Measurements from ENCODE around the gene E2F1.
"Not testable (repeated sequence)": the region's sequence is repeated elsewhere in the genome, so short reads cannot be mapped to it uniquely, and the experiment has no call there.

The E2F1 gene

DNA sequence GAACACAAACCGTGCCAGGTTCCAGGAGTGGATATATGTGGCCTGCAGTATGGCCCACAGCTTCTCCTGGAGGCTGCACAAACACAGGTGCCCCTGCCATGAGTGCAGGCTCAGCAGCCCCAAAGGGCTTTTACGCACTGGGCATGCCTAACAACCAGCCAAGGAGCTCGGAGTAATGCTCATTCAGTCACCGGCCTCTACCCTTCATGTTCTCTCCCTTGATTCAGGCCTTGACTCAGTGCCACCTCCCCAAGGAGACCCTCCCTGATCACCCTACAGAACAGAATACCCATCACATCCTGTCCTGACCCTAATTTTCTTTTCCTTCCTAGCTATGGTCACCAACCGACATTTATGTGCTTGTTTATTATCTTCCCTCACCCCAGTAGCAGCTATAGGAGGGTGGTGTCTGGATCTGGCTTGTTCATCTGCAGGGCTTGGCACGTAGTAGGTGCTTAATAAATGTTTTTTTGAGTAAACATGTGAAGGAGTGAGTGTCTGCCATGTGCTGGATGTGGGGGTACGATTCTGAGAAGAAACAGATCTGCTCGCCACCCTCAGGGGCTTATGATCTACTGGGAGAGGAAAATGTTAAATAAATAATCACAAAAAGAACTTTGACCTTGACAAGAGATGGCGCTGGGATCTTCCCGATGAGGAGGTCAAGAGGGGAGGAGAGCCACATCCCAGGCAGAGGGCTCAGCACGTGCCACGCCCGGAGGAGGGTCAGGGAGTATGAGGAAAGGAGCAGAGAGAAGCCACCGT is 24.7 kb upstream of the E2F1 start:
- no peak for DNase-seq

DNA sequence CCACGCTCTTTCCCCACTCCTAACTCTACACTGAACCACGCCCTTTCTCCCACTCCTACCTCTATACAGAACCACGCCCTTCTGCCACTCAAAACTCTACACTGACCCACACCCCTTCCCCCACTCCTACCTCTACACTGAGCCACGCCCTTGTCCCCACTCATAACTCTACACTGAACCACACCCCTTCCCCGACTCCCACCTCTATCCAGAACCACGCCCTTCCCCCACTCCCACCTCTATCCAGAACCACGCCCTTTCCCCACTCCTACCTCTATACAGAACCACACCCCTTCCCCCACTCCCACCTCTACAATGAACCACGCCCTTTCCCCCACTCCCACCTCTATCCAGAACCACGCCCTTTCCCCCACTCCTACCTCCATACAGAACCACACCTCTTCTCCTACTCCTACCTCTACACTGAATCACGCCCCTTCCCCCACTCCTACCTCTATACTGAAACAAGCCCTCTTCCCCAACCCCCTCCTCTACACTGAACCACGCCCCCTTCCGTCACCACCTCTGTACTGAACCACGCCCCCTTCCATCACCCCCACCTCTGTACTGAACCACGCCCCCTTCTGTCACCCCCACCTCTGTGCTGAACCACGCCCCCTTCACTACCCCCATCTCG is 23.8 kb upstream of the E2F1 start:
- no peak for DNase-seq

DNA sequence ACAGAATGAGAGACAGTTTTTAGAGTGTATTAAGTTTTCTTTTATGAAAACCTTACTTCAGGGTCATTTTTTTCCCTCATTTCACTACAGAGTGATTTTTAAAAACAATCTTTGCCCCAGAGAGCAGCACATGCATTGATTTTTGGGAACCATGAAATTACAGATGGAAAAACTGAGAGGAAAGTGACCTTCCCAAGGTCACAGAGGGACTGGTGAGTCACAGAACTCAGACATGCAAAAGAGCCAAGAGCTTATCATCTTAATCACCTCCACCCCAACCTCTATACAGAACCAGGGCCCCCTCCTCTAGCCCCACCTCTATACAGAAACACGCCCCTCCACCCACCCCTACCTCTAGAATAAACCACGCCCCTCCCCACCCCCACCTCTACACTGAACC is 23.2 kb upstream of the E2F1 start:
- no peak for DNase-seq

DNA sequence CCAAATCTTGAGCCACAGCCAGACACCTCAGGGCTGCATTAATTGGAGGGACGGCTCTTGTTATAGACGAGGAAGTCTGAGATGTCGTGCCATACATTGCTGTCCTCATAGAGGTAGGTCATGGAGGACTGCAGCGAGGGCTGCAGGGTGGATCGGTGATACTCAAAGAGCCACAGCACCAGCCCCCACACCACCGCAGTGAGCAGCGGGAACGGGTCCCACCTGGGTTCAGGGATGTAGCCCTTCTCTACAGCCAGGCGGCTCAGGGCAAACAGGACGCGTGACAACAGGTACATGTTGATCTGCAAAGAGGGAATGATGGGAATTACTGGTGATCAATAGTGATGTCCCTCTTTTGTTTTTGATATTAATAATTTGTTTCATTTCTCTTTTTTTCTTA is 21.5 kb upstream of the E2F1 start:
- DNase-seq: no peak

DNA sequence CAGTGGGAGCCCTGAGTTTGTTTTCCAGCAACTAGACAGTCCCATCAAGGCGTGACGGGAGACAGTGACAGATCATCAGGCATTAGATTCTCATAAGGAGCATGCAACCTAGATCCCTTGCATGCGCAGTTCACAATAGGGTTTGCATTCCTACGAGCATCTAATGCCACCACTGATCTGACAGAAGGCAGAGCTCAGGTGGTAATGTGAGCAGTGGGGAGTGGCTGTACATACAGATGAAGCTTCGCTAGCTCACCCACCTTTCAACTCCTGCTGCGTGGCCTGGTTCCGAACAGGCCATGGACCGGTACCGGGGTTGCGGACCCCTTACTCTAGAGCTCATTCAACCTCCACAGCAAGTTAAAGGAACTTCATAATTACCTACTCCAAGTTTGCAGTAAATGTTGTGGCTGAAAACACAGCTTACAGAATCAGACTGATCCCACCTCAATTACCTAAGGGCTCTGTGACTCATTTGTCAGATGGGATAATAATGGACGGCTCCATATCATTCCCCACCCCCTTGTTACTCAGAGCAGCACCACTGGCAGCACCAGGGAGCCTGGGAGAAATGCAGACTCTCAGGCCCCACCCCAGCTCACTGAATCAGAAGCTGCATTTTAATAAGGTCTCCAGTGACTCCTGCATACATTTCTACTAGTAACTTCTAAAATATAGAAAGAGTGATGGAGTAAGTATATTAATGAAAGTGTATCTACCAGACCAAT is 18.2 kb upstream of the E2F1 start:
- no peak for DNase-seq

DNA sequence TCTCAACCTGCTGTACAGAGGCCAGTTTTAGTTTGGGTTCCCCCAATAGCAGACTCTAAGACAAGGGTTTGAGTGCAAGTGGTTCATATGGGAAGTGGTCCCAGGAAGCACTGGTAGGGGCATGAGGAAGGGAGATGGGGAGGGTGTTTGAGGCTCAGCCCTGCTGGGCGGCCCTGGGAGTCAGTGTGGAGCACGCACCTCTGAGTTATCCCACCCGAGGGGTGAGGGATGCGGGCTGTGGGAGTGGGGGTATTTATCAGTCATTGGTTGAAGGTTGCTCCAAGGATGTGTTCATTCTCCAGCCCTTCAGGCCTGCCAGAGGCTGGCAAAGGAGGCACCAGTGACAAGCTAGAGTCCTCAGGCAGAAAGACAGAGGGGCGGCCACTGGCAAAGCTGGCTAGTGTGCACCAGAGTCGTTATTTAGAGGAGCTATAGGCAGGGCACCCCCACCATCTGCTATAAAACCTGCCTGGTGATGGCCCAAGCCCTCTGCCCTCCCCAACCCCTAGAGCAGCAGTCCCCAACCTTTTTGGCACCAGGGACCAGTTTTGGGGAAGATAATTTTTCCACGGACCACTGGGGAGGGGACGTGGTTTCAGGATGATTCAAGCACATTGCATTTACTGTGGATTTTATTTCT is 17.4 kb upstream of the E2F1 start:
- DNase-seq: no peak

DNA sequence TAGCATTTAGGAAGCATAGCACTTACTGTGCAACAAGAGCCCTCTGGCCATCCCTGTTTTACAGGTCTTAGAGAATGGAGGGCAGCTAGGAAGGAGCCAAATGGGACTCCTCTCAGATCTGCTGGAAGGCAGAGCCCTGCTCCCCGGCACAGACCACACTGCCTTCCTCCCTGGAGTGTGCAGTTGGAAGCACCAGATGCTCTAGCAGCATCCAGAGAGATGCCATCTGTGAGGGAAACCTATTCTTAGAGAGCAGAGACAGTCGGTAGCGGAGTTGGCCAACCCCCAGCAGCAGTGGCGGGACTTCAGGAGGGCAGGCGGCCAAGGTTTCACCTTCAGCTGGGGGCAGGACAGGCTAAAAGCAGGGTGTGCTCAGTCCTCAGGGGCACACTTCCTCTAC is 16.7 kb upstream of the E2F1 start:
- DNase-seq: no peak

DNA sequence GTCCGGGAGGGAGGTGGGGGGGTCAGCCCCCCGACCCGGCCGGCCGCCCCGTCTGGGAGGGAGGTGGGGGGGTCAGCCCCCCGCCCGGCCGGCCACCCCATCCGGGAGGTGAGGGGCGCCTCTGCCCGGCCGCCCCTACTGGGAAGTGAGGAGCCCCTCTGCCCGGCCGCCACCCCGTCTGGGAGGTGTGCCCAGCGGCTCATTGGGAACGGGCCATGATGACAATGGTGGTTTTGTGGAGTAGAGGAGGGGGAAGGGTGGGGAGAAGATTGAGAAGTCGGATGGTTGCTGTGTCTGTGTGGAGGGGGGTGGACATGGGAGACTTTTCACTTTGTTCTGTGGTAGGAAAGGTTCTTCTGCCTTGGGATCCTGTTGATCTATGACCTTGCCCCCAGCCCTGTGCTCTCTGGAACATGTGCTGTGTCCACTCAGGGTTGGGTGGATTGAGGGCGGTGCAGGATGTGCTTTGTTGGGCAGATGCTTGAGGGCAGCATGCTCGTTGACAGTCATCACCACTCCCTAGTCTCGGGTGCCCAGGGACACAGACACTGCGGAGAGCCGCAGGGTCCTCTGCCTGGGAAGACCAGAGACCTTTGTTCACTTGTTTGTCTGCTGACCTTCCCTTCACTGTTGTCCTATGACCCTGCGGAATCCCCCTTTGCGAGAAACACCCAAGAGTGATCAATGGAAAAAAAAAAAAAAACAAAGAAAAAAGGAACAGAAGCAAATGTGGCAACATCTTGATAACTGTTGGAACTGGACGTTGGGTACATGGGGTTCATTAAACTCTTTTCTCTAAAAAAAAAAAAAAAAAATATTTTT is 15.7 kb upstream of the E2F1 start:
- DNase-seq: no peak

DNA sequence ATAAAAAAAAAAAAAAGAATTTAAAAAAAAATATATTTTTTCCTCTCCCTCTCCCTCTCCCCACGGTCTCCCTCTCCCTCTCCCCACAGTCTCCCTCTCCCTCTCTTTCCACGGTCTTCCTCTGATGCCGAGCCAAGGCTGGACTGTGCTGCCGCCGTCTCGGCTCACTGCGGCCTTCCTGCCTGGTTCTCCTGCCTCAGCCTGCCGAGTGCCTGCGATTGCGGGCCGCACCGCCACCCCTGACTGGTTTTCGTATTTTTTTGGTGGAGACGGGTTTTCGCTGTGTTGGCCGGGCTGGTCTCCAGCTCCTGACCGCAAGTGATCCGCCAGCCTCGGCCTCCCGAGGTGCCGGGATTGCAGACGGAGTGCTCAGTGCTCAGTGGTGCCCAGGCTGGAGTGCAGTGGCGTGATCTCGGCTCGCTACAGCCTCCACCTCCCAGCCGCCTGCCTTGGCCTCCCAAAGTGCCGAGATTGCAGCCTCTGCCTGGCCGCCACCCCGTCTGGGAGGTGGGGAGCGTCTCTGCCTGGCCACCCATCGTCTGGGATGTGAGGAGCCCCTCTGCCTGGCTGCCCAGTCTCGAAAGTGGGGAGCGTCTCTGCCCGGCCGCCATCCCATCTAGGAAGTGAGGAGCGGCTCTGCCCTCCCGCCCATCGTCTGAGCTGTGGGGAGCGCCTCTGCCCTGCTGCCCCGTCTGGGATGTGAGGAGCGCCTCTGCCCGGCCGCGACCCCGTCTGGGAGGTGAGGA is 14.7 kb upstream of the E2F1 start:
- not testable (repeated sequence) for DNase-seq

DNA sequence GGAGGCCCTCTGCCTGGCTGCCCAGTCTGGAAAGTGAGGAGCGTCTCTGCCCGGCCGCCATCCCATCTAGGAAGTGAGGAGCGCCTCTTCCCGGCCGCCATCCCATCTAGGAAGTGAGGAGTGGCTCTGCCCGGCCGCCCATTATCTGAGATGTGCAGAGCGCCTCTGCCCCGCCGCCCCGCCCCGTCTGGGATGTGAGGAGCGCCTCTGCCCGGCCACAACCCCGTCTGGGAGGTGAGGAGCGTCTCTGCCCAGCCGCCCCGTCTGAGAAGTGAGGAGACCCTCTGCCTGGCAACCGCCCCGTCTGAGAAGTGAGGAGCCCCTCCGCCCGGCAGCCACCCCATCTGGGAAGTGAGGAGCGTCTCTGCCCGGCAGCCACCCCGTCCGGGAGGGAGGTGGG is 12.8 kb upstream of the E2F1 start:
- not testable (repeated sequence) for DNase-seq

DNA sequence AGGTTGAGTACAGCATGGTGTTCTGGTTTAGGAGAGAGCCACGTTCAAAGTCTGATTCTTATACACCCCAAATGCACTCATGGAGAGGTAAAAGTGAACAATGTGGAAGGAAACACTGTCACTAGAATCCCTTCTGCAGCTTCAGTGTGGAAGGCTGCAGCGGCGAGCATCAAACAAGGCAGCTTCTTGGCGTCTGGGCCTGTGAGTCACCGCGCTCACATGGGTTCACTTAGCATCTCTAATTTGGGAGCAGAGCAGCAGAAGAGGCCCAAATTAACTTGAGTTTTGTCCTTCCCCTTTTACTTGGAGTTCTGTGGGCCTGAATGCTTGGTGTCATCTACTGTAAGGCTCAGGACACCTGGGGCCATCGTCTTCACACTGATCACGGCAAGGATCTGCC is 10.9 kb upstream of the E2F1 start:
- DNase-seq: no peak

DNA sequence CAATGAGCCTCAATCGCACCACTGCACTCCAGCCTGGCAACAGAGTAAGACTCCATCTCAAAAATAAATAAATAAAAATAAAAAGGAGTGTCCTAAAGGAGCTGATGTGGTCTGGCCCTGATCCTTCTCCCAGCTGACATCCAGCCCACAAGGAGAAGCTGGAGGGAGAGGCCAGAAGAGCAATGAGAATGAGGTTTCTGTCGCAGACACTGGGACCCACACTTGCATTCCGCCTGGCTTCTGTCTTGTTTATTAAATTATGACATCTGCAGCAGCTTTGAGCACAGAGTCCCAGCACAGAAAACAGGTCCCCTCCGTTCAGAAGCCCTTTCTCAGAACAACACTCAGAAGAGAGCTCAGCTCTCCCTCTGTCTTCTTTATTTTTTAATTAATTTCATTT is 10.3 kb upstream of the E2F1 start:
- DNase-seq: no peak

DNA sequence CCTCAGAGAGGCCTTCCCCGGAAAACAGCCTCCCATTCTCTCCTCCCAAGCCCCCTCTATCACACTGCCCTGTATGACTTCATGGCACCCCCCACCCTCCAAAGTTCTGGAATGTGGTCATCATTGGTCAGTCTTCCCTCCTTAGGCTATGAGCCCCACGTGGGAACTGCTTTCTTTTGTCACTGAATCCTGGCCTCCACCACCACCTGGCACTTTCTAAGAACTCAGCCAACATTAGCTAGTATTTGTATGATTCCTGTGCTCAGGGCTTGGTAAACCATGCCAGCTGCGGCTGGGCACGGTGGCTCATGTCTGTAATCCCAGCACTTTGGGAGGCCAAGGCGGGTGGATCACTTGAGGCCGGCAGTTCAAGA is 8.4 kb upstream of the E2F1 start:
- DNase-seq: no peak

DNA sequence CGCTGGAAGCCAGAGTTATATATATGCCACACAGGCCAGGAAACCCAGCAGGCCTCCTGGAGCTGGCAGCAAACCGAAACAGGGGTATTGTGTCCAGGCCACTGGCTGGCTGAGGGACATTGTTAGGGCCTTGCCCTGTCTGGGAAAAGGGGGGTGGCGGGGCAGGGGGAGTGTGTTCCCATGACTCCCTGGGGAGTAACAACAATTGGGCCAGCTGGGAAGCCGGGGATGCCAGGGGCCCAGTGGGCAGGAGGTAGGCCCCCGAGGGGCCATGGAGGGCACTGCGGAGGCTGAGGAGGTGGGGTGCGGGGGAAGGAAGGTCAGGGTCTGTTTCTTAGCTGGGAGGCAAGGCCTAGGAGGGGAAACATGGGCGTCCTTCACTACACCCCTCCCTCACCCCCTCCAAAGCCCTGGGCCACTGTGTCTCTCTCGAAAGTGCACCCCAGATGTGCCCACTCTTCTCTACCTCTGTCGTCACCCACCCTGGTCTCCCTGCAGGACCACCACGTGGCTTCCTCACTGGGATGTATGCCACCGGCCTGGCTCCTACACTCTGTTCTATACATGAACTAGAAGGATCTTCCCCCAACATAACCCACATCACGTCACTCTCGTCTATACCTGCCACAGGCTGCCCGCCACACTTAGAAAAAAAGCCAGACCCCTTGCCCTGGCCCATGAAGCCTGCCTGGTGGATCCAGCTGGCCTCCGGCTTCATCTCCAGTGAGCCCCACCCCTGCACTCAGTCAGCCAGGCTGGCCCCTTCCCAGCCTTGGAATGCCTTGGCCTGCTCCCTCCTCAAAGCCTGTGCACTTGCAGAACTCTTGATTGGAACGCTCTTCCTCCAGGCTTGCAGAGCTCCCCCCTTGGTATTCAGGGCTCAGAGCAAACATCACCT is 7.8 kb upstream of the E2F1 start:
- no peak for DNase-seq

DNA sequence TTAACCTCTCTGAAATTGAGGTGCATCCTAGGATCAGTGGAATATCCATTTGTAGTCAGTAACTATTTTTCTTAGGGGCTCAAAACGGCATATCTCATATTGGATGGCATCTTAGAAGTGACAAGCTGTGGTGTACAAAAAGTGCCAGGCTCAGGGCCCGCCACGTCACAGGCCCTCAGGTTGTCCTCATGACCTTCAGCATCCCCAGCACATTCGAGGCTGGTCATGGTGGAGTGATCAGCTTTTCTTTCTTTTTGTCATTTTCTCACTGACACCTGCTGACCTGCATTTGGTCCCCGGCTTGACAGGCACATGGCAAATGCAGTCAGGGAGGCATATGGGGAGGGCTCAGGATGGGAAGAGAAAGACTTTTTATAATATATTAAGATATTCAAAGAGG is 7.1 kb upstream of the E2F1 start:
- DNase-seq: no peak

DNA sequence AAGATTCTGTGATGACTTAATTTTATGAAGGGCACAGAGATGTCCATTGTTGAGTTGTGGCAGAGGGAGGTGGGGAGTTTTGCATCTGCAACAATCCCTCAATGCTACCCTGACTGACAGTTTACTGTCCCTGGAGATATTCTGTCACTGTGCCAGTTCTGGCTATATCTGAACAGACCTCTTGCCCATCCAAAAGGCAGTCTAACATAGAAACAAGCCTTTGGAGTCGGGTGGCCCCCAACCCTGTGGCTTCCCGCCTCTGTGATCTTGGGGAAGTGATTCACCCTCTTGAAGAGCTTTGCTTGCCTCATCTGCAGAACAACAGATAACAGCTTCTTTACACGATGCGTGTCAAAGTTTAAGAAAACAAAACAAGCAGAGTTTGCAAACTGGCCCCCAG is 3.8 kb upstream of the E2F1 start:
- peak; percentile 73 for DNase-seq

DNA sequence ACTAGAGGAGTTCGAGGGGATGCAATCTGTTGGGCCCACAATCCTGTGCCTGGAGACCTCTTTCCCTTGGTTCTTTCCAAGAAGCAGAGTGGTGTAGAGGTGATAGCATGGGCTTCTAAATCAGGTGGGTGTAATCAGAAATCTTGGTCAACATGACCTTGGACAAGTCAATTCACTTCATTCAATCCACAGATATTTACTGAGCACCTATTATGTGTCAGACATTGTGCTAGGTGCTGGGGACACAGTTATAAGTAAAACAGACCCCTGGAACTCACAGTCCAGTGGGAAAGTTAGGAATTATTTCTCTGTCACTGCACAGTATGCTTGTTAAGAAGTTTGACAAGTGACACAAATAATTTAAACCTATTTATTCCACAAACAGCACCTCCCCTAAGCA is 3.3 kb upstream of the E2F1 start:
- DNase-seq: no peak

DNA sequence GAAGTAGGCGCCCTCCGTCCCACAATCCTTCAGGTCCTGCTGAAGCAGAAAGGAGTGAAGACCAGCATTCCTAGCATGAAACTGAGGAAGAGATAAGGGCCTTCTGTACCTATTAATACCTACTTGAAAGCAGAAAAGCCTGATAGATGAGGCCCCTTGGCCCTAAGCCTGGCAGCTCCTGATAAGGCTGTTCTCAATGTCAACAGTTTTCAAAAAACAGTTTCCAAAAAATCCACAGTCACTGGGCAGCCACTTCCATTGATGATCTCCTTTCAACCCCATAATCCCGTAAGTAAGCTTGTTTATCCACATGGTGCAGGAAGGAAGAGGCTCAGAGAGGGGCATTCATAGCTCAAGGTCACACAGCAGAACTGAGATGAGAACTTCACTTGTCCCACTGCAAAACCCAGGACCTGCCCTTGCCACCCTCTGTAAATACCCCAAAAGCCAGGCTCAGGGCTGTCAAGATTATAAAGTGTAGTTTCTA is 2.8 kb upstream of the E2F1 start:
- no peak for DNase-seq

DNA sequence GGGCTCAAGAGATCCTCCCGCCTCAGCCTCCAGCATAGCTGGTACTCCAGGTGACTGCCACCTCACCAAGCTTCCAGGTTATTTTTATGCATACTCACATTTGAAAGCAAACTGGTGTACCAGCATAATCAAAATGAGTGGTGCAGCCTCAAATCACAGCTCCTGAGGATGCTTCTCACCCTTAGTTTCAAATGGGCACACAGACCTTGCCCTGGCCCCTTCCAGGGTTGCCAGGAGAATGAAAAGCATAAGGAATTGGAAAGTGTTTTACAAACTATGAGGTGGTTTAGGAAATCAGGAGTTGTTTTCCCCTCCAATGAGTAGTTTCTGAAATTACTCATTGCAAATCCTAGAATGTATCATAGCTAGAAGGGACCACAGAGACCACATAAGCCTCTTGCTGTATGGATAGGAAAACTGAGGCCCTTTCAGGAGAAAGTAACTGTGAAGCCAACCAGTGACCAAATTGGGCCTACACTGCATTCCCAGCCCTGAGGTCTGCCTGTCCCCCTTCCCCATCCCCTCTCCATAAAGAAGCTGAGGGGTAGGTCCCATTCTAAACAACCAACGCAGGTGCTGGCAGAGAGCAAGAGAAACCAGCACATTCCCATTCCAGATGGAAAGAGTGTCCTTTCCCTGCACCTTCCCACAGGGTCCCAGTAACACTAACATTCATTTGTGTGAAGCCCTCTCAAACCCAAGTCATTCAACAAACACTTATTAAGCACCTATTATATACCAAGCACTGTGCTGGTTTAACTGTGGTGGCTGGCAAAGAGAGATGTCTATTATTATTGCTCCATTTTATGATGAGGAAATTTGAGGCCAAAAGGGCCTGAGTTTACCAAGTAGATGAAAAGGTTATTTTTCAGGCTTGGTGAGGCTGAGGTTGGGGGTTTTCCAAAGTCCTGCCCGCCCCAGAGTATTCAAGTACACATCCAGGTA is 2.1 kb upstream of the E2F1 start:
- peak; percentile 44 for DNase-seq

Data from activated CD4-positive, alpha-beta T cell treated with anti-CD3 and anti-CD28 coated beads, Interleukin-2, amount 50 U/mL, for 16 hours (primary cell).